Esophagus muscularis mucosa (tissue), 4 donors: Measurements from ENCODE around the gene PEG3.

Experiments used
- EP300 ChIP-seq: sonication (generic); formaldehyde crosslinking; IDR thresholded peaks from one replicate; pipeline ENCODE4 v1.6.1; 2017; ENCODE audit warnings: antibody characterized with exemption
- POLR2A ChIP-seq: fragments of 450-650 bp; IDR thresholded peaks from one replicate; pipeline ENCODE4 v1.6.1; 2017; ENCODE audit warnings: antibody characterized with exemption, moderate library complexity, mild to moderate bottlenecking, low read depth
- POLR2AphosphoS5 ChIP-seq, 2 donors: sonication (generic); formaldehyde crosslinking; IDR thresholded peaks; one replicate each; pipeline ENCODE4 v1.6.1; 2017; ENCODE audit warnings: antibody characterized with exemption in 2 of 2
- TF ChIP-seq, protein P1 (sequence below), 3 experiments: fragments of 200-600 bp in 2 of 3; fragments of 450-650 bp in 1 of 3; sonication (generic) in 2 of 3; IDR thresholded peaks; one replicate each; pipeline ENCODE4 v1.5.1; 2017 to 2019; ENCODE audit warnings: antibody characterized with exemption in 3 of 3, mild to moderate bottlenecking in 2 of 3, moderate library complexity in 1 of 3

DNA sequence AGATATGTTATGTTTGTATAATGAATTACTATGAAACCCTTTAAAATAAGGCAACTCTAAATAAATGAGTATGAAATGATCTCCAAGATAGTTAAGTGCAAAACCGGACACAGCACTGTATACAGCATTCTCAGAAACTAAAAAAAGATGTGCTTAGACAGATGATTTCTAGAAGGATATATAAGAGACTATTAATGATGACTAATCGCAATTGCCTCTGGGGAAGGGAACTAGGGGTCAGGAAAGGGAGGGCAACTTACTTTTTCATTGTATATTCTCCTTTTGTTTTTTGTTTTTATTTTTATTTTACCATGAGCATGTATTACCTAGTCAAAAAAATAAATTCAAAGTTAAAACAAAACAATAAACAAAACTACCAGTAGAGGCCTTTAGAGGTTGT is 12.8 kb downstream of the PEG3 start:
- TF ChIP-seq, protein P1, sequence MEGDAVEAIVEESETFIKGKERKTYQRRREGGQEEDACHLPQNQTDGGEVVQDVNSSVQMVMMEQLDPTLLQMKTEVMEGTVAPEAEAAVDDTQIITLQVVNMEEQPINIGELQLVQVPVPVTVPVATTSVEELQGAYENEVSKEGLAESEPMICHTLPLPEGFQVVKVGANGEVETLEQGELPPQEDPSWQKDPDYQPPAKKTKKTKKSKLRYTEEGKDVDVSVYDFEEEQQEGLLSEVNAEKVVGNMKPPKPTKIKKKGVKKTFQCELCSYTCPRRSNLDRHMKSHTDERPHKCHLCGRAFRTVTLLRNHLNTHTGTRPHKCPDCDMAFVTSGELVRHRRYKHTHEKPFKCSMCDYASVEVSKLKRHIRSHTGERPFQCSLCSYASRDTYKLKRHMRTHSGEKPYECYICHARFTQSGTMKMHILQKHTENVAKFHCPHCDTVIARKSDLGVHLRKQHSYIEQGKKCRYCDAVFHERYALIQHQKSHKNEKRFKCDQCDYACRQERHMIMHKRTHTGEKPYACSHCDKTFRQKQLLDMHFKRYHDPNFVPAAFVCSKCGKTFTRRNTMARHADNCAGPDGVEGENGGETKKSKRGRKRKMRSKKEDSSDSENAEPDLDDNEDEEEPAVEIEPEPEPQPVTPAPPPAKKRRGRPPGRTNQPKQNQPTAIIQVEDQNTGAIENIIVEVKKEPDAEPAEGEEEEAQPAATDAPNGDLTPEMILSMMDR (IDR thresholded peaks at IDR 0.05) = no peak
- TF ChIP-seq EP300 = no peak
- no peak for TF ChIP-seq POLR2AphosphoS5 (IDR thresholded peaks at IDR 0.05)
- TF ChIP-seq POLR2A = no peak
